Measurements from ENCODE around the gene LMNB1. TPM values are rescaled to one million over a fixed set of nuclear protein-coding genes. Genes with fewer than 3 reads are reported as not detected.

The LMNB1 gene
- total RNA-seq, 4 donors from 2014 or later, result 13.7 to 61.5 (median 39.2) TPM

GRCh38 chr5:126742425-126742824 lies 34.5 kb upstream of the LMNB1 start:
- 77 to 78% methylated on average over 2 of the region's 2 CpGs for WGBS, 2 donors
- TF ChIP-seq CTCF (IDR thresholded peaks at IDR 0.05), result no peak
- TF ChIP-seq POLR2A (IDR thresholded peaks at IDR 0.05), result no peak
- intact Hi-C loops (cut with DNase I), result no loop called here

GRCh38 chr5:126744836-126745235 lies 32.1 kb upstream of the LMNB1 start:
- H3K36me3 ChIP-seq, result no peaks in the 10 kb centered on the region
- intact Hi-C loops (cut with DNase I), result no loop called here
- H3K27ac ChIP-seq, result no peak overlapping the region
- no peaks in the 10 kb centered on the region for H3K9me3 ChIP-seq
- no peak overlapping the region for H3K4me3 ChIP-seq
- WGBS, 2 donors, result 65 to 68% methylated on average over 2 of the region's 2 CpGs
- no peaks in the 10 kb centered on the region for H3K4me1 ChIP-seq
- no peaks in the 10 kb centered on the region for H3K27me3 ChIP-seq
- DNase-seq, result no peak
- TF ChIP-seq CTCF (IDR thresholded peaks at IDR 0.05) (no peak), POLR2A (IDR thresholded peaks at IDR 0.05) (no peak)

More at GRCh38 chr5:126742425-126742824, 34.5 kb upstream of the LMNB1 start:
- Histone ChIP-seq H3K36me3 (no peaks in the 10 kb centered on the region), H3K4me3 (no peak overlapping the region), H3K9me3 (no peaks in the 10 kb centered on the region), H3K27ac (no peak overlapping the region), H3K4me1 (no peaks in the 10 kb centered on the region), H3K27me3 (no peaks in the 10 kb centered on the region)
- no peak for DNase-seq

- TF ChIP-seq CTCF (IDR thresholded peaks at IDR 0.05) (no peak), POLR2A (IDR thresholded peaks at IDR 0.05) (no peak)
- H3K27me3 ChIP-seq, result no peaks in the 10 kb centered on the region
- no peak for DNase-seq
- H3K4me1 ChIP-seq, result no peaks in the 10 kb centered on the region
- H3K27ac ChIP-seq, result no peak overlapping the region
- no peaks in the 10 kb centered on the region for H3K36me3 ChIP-seq
- intact Hi-C loops (cut with DNase I), result no loop called here
- 70 to 74% methylated on average over 7 of the region's 7 CpGs for WGBS, 2 donors
- H3K9me3 ChIP-seq, result no peaks in the 10 kb centered on the region
- no peak overlapping the region for H3K4me3 ChIP-seq
Observed at GRCh38 chr5:126745259-126745992, 31.5 kb upstream of the LMNB1 start.

GRCh38 chr5:126746290-126746689 lies 30.6 kb upstream of the LMNB1 start:
- Histone ChIP-seq H3K27ac (no peak overlapping the region), H3K4me1 (no peaks in the 10 kb centered on the region), H3K9me3 (no peaks in the 10 kb centered on the region), H3K4me3 (no peak overlapping the region), H3K27me3 (no peaks in the 10 kb centered on the region), H3K36me3 (no peaks in the 10 kb centered on the region)
- no peak for DNase-seq
- TF ChIP-seq CTCF (IDR thresholded peaks at IDR 0.05), result no peak
- TF ChIP-seq POLR2A (IDR thresholded peaks at IDR 0.05), result no peak
- intact Hi-C loops (cut with DNase I), result no loop called here

GRCh38 chr5:126752081-126752785 lies 24.7 kb upstream of the LMNB1 start:
- H3K4me1 ChIP-seq, result no peaks in the 10 kb centered on the region
- DNase-seq, result no peak
- intact Hi-C loops (cut with DNase I), result no loop called here
- no peaks in the 10 kb centered on the region for H3K36me3 ChIP-seq
- WGBS, 2 donors, result 69 to 85% methylated on average over 3 to 5 of the region's 5 CpGs
- H3K9me3 ChIP-seq, result no peaks in the 10 kb centered on the region
- no peak overlapping the region for H3K27ac ChIP-seq
- no peak for TF ChIP-seq POLR2A (IDR thresholded peaks at IDR 0.05)
- no peak for TF ChIP-seq CTCF (IDR thresholded peaks at IDR 0.05)
- H3K4me3 ChIP-seq, result no peak overlapping the region
- no peaks in the 10 kb centered on the region for H3K27me3 ChIP-seq
